Fibroblast of the aortic adventitia (primary cell): ENCODE measurements around the gene ARHGEF40. TPM values are rescaled to one million over a fixed set of nuclear protein-coding genes. Genes with fewer than 3 reads are reported as not detected.

Experiments
- DNase-seq: peaks from one replicate; pipeline ENCODE4 v3.0.0-alpha.2; 2010; ENCODE audit warnings: low read depth
- H3K4me3 ChIP-seq: 2 replicates; pipeline ENCODE4 v1.5.1; 2011; ENCODE audit warnings: low read depth, mild to moderate bottlenecking, control low read depth, low read length, moderate library complexity
- CTCF ChIP-seq: IDR thresholded peaks from 2 replicates; pipeline ENCODE4 v1.5.1; 2011; ENCODE audit warnings: mild to moderate bottlenecking, low read length, control low read depth, inconsistent platforms; ENCODE audit not compliant: insufficient read depth
- total RNA-seq: library from RNA; depleted of rRNA; stranded (reverse); fragments of >200 nt; gene quantifications from 2 replicates; pipeline ENCODE4 v1.2.3, GENCODE V29; 2012; ENCODE audit warnings: low replicate concordance

The ARHGEF40 gene
- total RNA-seq, 1 donor: 47.4 TPM

- H3K4me3 ChIP-seq: no peak overlapping the region
- TF ChIP-seq CTCF: no peak
- DNase-seq: peak; percentile 48
These were observed 37.2 kb downstream of the ARHGEF40 start for GRCh38 chr14:21107283-21107800.

GRCh38 chr14:21108791-21109190 lies 38.7 kb downstream of the ARHGEF40 start:
- no peak for DNase-seq
- no peak for TF ChIP-seq CTCF
- H3K4me3 ChIP-seq: no peak overlapping the region

GRCh38 chr14:21109377-21110138 lies 39.5 kb downstream of the ARHGEF40 start:
- no peak for TF ChIP-seq CTCF
- DNase-seq: no peak

GRCh38 chr14:21112255-21112654 lies 42.2 kb downstream of the ARHGEF40 start:
- TF ChIP-seq CTCF: no peak
- no peak overlapping the region for H3K4me3 ChIP-seq
- no peak for DNase-seq

More at GRCh38 chr14:21109377-21110138, 39.5 kb downstream of the ARHGEF40 start:
- no peak overlapping the region for H3K4me3 ChIP-seq

- H3K4me3 ChIP-seq: no peak overlapping the region
- no peak for TF ChIP-seq CTCF
- DNase-seq: no peak
These were observed 43.3 kb downstream of the ARHGEF40 start for GRCh38 chr14:21113369-21113768.

GRCh38 chr14:21118933-21119332 lies 48.8 kb downstream of the ARHGEF40 start:
- H3K4me3 ChIP-seq: no peak overlapping the region
- TF ChIP-seq CTCF: no peak
- no peak for DNase-seq
